CD4-positive, alpha-beta T cell treated with Interleukin-17A for 4 hours (primary cell): ENCODE measurements around the gene TCTN3.
"Not testable (repeated sequence)": the region's sequence is repeated elsewhere in the genome, so short reads cannot be mapped to it uniquely, and the experiment has no call there.

ENCODE experiments used
- DNase-seq: peaks from one replicate; pipeline ENCODE4 v3.0.0-alpha.2; 2020; ENCODE audit warnings: mixed read lengths

TCTN3 gene

DNA sequence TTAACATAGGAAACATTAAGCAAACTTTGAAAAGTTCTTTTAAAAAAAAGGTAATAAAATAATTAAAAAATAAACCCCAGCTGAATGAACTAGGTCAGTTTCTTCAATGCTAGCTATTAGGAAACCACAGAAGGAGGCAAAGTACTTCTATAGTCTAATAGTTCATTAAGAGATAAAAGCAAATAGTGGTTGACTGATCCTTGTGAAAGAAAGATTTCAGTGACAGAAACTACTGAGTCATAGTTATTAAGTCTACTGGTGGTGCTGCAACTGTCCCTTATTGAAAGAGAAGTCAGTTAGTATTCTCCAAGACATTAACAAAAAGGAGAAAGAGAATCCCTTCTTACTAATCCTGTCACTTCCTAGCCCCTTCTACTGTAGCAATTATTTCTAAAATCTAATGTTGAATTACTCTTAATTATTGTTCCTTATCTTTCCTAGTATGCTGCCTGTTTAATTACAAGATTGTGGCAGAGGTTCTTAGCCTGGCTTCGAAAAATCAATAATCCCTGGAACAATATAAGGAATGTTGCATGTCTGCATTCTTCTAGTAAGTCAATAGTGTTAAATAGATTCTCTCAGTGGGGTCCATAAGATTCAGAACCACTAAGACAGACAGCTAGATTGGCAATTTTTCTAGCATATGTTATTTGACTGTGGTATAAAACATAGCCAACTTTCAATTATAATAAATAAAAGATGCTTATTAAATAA, 18.2 kb downstream of the TCTN3 start:
- DNase-seq = no peak

DNA sequence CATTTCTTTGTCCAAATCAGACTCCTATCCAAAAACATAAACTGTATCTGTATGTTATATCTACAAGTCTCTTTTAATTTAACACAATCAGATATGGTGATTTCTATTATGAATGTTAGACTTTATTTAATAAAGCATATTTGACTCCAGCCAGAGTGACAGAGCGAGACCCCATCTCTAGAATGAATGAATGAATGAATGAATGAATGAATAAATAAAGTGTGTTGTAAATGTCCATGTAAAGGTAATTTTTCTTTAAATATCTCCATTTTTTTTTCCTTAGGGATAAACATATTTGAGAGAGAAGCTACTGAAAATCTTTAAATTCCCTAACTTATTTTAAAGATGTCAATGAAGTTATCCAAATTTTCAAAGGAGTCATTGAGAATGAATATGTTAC, 19.1 kb downstream of the TCTN3 start:
- no peak for DNase-seq

DNA sequence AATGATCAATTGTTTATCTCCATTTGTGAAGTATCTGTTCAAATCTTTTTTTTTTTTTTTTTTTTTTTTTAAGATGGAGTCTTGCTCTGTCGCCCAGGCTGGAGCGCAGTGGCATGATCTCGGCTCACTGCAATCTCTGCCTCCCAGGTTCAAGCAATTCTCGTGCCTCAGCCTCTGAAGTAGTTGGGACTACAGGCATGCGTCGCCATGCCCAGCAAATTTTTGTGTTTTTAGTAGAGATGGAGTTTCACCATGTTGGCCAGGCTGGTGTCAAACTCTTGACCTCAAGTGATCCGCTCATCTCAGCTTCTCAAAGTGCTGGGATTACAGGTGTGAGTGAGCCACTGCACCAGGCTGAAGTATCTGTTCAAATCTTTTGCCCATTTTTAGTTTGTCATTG, 21.1 kb downstream of the TCTN3 start:
- not testable (repeated sequence) for DNase-seq

DNA sequence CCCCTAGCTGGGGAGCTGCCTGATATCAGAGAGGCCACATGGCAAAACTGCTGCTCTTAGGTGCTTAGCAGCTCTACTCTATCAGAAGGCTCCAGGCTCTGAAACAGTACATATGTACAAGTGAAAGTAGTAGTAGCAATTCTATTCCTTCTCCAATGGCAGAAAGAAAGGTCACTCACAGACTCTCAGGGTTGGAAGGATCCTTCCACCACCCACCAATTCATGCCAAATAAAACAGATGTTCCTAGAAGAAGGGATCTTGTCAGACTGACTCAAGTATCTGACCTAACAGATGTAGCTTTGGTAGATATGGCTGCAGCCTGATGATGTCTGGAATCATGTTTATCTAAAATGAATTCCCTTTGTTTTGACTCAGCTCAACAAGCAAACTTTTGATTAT, 29.2 kb downstream of the TCTN3 start:
- DNase-seq = no peak

DNA sequence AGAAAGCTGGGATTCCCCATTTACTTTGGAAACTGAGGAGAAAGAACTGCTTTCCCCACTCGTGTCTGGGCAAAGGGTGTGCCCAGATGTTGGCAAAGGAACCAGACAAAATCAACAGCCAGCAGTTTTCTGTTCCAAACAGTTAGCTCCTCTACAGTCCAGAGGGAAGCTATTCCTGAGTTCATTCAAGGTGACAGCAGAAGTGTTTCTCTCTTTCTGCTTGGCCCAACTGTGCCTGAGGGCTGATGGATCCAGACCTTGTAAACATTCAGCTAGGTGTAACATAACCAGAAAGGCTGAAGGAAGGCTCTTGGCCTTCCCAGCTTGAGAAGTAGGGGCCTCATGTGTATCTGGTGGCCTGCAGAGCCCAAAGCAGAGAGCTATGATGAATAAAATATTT, 30.2 kb downstream of the TCTN3 start:
- no peak for DNase-seq

DNA sequence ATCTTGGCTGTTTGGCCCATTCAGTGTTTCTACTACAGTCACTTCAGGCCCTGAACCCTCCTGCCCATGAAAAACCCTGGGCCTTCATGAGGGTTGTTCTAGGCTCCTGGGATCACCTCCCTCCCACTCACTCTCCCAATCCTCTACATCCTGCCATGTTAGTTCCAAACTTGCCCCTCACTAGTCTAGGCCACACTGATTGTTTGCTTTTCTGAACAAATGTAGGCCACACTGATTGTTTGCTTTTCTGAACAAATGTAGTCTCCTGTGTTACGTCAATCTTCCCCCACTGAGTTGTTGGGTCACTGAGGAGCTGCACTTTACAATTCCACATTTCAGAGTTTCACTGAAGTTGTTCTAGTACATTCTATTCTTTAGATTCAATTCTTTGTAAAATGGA, 31.9 kb downstream of the TCTN3 start:
- DNase-seq = no peak

DNA sequence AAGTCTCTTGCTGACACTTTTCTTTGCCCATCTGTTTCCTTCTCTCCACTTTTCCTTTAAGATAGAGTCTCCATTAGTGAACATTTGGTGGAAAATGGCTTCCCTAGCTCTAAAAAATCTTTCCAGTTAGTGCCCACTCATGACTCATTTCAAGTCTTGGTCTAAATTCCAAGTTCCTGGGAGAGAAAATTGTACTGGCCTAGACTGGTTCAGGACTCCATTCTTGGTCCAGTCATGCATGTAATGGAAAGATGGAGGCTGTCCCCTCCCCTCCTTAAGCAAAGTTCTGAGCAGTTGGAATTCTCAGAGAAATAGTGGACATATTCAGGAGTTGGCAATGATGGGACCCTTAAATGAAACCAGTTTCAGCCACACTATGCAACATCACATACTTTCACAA, 33.4 kb downstream of the TCTN3 start:
- DNase-seq = no peak

DNA sequence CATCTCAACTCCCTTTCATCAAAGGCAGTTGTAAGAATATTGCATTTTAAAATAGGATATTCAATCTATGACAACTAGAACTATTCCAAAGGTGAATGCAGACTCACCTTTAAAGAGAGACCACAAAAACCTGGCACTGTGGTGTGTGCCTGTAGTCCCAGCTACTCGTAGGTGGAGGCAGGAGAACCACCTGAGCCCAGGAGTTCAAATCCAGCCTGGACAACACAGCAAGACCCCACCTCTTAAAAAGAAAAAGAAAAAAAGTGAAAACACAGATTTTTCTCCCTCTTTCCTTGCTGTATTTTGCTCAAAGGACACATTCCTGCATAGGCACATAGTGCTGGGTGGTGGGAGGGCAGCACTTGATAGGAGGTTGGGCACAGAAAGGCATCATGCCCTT, 36.5 kb downstream of the TCTN3 start:
- no peak for DNase-seq

DNA sequence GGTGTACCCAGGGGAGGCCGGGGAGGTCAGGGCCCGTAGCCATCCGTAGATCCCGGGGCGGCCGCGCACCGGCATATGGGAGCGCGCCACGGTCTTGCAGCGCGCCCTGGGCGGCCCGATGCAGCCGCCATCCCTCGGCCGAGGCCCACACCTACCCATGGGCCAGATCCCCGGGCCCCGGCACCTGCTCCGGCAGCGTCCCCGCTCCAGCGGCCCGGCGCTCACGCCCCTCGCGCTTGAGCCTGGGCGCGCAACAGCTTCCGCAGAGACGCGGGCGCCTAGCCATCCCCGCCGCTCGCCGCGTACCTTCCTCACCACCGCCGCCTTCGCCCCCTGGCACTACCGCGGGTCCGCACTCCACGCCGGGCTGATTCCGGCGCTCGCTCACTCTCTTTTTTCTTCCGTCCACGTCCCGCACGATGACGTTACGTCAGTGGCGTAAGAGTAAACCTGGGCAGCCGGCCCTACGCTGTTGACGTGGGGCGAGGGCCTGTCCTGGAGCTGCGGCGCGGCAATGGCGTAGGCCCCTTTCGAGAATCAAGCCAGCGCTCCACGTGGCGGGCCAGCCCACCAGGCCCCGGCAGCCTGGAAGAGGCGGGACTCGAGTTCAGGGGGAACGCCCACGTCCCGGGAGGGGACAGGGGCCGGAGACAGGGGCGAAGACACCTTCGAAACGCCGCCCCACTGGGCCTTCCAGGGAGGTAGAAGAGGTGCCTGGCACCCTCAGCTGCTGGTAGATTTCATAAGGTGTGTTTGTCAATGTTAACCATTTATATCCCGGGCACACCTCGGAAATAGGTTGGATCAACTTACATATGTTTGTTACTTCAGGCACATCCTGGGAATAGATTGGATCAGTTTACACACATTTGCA, 37.2 kb downstream of the TCTN3 start, which contains the start of gene ALDH18A1:
Gene ALDH18A1, minus strand, starts transcription at position 421 of the 874 bp plus-strand sequence. CDS start 3,334 bp downstream, outside the sequence.
- peak; percentile 94 for DNase-seq

DNA sequence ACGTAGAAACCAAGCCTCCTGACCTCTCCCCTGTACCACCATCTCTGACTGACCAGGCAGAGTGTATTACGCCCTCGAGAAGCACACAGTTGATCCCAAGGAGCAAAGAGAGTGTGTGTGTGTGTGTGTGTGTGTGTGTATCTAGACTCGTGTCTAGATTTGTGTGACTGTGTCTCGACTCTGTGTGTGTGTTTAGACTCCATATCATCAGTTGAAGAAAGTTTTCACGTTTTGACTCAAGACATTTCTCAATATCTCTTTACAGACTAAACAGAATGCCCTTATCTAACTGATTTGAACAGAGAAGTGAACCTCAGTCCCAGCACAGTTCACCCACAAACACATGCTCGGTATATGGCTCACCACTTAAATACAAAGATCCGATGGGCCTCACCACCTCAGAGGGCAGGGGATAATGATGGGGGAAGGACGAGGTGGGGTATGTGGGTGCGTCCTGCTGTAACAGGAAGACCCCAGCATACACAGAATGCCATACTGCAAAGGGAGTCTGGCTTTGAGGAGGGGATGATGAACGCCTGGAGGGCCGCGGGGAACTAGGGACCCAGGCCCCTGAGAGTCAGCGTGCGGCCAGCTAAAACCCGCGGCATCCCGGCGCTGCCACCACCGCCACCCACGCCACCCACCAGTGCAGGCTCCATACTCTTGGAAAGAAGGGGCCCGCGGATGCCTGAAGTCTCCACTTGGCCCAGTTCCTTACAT, 38.0 kb downstream of the TCTN3 start:
- no peak for DNase-seq

DNA sequence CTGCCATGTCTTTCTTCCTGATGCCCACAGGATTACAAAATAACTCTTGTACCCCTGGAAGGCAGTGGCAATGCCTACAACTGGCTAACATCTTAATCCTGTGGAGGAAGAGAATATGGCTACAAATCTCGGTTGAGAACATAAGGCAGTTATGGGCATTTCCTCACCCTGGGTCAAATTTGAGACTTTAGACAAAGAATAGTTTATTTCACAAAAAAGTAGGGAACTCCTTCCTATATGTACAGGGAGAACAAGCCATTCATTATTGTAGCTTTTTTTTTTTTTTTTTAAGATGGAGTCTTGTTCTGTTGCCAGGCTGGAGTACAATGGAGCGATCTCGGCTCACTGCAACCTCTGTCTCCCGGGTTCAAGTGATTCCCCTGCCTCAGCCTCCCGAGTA, 39.8 kb downstream of the TCTN3 start:
- DNase-seq = no peak

DNA sequence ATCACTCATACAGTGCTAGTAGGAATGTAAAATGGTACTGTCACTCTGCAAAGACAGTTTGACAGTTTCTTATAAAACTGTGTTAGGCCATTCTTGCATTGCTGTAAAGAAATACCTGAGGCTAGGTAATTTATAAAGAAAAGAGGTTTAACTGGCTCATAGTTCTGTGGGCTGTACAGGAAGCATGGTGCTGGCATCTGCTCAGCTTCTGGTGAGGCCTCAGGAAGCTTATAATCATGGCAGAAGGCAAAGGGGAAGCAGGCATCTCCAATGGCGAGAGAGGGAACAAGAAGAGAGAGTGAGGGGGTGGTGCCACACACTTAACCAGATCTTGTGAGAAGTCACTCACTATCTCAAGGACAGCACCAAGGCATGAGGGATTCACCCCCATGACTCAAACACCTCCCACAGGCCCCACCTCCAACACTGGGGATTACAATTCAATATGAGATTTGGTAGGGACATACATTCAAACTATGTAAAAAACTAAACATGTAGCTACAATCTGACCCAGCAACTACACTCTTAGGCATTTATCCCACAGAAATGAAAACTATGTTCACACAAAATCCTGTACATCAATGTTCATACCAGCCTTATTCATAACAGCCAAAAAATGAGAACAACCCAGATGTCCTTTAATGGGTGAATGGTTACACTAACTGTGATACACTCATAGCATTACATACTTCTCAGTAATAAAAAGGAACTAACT, 42.2 kb downstream of the TCTN3 start:
- no peak for DNase-seq

DNA sequence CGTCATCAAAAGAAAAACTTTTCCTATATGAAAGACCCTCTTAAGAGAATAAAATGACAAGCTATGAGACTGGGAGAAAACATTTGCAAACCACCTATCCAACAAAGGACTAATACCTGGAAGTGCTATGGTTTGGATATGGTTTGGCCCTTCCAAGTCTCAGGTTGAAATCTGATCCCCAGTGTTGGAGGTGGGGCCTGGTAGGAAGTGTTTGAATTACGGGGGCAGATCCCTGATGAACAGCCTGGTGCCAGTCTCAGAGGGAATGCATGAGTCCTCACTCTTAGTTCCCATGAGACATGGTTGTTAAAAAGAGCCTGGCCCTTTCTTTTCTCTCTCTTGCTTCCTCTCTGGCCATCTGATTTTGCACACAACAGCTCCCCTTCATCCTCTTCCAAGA, 43.5 kb downstream of the TCTN3 start:
- no peak for DNase-seq

DNA sequence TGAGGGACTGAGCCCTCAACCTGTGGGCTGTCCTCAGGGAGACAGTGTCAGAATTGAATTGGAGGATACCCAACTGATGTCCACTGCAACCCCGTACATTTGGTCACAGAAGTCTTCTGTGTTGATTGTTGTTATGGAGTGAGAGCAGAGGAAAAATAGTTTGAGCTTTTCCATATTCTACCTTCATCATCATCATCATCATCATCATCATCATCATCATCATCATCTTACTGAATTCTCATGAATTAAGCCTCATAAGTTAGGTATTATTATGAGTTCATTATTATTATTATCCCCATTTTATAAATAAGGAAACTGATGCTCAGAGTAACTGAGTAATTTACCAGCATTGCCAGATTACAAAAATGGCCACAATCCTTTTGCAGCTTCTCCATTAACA, 45.6 kb downstream of the TCTN3 start:
- no peak for DNase-seq

DNA sequence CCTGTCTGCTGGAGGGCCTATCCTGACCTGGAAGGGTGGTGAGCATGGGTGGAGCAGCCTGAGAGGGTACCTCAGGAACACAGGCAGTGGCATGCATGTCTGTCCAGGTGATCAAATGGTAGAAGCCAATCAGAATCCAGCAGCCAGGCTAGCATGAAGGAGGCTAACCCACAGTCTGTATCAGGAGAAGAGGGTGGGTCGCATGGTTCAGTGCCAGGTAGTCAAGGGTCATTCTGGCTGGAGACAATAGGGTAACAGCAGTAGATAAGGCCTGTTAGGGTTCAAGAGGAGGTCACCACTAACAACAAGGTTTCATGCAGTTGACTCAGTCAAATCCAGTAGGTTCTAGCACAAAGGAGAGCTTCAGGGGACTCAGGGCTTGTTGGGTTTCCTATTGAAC, 47.6 kb downstream of the TCTN3 start:
- no peak for DNase-seq

DNA sequence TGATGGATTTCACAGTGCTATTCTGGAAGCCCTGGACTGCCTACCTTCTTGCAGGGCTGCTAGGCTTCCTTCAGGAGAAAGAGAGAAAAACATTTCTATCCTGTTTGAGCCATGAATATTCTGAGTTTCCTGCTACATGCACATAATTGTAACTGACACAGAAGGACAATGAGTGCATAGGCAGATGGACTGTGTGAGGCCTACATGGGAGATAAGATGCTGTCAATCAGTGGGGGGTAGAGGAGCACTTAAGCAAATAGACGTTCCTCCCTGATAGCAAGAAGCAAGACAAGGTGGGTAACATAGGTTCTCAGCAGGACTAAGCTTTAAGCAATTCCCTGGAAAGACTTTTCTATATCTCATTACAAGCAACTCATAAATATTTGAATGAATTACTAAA, 48.8 kb downstream of the TCTN3 start:
- DNase-seq = no peak

DNA sequence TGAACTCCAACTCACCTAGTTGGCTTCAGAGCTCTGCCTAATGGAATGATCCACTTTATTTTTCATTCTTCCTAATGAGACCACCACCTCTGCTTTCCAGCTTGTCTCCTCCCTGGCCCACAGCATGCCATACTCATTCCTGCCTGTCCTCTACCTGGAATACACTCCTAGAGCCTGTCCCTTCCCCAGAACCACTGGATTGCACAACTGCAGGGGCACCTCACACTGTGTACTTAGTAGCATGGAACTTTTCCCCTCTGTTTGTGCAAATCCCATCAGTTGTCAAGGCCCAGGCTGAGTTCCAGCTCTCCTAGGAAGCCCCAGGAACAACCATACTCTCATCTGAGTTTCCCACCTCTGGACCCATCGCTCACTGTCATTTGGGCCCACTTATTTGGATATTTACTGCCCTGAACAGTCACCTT, 52.8 kb downstream of the TCTN3 start:
- DNase-seq = no peak

DNA sequence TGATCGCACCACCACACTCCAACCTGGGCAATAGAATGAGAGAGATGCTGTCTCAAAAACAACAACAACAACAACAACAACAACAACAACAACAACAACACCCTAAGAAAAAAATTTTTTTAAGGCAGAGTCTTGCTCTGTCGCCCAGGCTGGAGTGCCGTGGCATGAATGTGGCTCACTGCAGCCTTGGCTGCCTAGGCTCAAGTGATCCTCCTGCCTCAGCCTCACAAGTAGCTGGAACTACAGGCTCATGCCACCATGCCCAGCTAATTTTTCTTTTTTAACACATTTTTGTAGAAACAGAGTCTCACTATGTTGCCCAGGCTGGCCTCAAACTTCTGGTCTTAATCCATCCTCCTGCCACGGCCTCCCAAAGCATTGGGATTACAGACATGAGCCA, 55.8 kb downstream of the TCTN3 start:
- no peak for DNase-seq

DNA sequence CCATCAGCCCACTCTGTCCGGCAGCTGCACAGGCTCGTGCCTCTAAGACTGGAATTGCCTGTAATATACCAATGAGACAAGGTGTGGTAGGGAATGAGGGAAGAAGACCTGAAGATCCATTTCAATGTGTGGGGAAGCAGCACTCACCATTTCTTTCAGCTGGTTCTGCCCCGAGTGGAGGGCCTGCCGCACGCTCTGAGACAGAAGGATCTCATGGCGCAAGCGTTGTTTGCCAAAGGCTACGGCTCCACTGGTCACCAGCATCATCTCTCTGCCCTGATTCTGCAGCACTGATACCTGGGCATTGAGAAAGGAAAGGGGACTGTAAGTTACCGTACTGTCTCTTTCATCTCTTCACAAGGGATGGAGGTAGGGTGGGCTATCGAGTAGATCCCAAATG, 56.6 kb downstream of the TCTN3 start:
- no peak for DNase-seq

DNA sequence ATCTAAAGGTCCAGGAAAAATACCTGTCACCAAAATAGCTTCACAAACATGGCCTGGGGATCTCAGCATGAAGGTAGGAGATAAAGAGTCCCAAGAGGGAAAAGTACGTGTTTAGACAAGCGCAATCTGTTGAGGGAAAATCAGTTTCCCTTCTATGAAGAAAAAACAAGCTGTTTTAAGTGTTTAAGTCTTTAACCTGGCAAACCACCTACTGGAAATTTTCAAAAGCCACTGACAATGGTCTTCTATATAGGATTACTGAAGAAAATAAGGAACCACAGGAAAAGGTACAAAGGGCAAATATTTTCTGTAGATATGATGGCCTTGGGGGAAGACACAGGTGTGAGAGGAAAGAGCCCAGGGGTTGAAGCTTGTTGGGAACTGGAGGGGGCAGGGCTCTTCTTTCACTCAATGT, 58.4 kb downstream of the TCTN3 start:
- DNase-seq = no peak

DNA sequence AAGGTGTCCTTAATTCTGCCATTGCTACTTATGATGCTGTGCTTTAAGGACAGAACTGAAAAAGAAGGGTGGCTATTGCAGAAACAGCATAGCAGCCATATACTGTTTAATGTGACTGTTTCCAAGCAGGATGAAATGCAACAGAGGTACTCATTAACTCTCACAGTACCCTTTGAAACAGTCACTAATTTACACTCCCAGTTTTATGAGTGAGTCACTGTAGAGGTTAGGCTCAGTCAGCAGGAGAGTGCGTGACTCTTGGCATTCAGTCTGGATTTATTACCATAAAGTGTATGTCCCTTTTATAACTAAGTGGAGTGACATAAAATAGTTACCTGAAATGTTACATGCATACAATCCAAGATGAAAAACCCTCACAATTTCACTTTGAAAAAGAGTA, 64.9 kb downstream of the TCTN3 start:
- DNase-seq = no peak

DNA sequence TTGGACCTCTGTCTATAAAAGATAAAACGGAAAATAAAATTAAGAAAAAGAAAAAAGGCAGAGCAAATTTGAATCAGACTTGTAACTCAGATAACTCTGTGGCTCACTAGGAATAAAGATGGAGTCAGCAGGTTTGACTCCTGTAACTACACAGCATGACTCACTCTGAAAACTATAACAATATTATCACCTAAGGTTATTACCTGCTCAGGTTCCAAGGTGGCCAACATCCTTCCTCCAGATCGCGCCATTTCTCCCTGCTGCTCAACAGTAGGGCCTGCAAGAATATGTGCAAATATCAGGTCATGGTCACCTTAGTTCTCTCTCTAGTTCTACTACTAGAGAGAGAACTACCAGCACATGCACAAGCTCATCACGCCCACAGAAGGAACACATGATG, 67.2 kb downstream of the TCTN3 start:
- DNase-seq = no peak

DNA sequence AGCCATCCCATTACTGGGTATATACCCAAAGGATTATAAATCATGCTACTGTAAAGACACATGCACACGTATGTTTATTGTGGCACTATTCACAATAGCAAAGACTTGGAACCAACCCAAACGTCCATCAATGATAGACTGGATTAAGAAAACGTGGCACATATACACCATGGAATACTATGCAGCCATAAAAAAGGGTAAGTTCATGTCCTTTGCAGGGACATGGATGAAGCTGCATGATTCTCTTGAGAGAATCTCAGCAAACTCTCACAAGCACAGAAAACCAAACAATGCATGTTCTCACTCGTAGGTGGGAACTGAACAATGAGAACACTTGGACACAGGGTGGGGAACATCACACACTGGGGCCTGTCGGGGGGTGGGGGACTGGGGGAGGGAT, 73.3 kb downstream of the TCTN3 start:
- DNase-seq = not testable (repeated sequence)
